Tibial nerve (tissue), 3 donors: Measurements from ENCODE around the gene KMT2E.
"Not testable (repeated sequence)": the region's sequence is repeated elsewhere in the genome, so short reads cannot be mapped to it uniquely, and the experiment has no call there.

Experiments
- EP300 ChIP-seq, 2 donors: sonication (generic); formaldehyde crosslinking; IDR thresholded peaks; one replicate each; pipeline ENCODE4 v1.6.1; 2017; ENCODE audit warnings: antibody characterized with exemption in 2 of 2, mild to moderate bottlenecking in 1 of 2
- POLR2A ChIP-seq, 2 donors: fragments of 450-650 bp; IDR thresholded peaks; one replicate each; pipeline ENCODE4 v1.6.1; 2017; ENCODE audit warnings: antibody characterized with exemption in 2 of 2, mild to moderate bottlenecking in 2 of 2, moderate library complexity in 2 of 2

- not testable (repeated sequence) for TF ChIP-seq EP300, POLR2A (IDR thresholded peaks at IDR 0.05)
Observed at GRCh38 chr7:105005006-105005405, 9.0 kb upstream of the KMT2E start.
